Fibroblast of lung (primary cell): Measurements from ENCODE around the gene CALML4.

Source experiments
- EZH2 ChIP-seq: IDR thresholded peaks from 2 replicates; pipeline ENCODE4 v1.5.1; 2012; ENCODE audit warnings: low read length, control low read depth, mild to moderate bottlenecking; ENCODE audit errors: missing control alignments
- TF ChIP-seq, protein P1 (sequence below), 2 donors: IDR thresholded peaks in 1 of 2; conservative IDR thresholded peaks in 1 of 2; 1 replicate in 1 of 2; 2 replicates in 1 of 2; pipeline ENCODE4 v1.5.1; 2011 to 2012; ENCODE audit warnings: low read length in 2 of 2, control low read depth in 1 of 2, inconsistent platforms in 1 of 2, low read depth in 1 of 2, mild to moderate bottlenecking in 1 of 2

DNA sequence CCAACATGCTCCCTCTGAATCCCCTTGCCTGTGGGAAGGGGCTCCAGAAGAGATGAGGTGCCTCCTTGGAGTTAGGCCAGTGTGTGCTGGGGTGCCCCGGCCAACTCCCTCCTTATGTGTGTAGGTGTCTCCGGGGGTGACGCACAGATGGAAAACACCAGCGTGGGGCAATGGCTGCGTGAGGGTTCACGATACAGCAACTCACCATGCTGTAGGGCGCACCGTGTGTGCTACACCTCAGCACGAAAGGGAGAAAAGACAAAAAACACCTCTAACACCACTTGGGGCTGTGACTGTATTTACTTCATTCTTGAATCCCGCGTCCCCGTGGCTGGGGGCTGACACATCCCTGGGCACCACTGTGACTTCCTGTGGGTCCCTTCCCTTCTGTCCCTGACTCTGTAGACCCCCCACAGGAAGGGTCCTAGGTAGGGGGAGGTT, 1.6 kb upstream of the CALML4 start:
- TF ChIP-seq, protein P1, sequence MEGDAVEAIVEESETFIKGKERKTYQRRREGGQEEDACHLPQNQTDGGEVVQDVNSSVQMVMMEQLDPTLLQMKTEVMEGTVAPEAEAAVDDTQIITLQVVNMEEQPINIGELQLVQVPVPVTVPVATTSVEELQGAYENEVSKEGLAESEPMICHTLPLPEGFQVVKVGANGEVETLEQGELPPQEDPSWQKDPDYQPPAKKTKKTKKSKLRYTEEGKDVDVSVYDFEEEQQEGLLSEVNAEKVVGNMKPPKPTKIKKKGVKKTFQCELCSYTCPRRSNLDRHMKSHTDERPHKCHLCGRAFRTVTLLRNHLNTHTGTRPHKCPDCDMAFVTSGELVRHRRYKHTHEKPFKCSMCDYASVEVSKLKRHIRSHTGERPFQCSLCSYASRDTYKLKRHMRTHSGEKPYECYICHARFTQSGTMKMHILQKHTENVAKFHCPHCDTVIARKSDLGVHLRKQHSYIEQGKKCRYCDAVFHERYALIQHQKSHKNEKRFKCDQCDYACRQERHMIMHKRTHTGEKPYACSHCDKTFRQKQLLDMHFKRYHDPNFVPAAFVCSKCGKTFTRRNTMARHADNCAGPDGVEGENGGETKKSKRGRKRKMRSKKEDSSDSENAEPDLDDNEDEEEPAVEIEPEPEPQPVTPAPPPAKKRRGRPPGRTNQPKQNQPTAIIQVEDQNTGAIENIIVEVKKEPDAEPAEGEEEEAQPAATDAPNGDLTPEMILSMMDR (conservative IDR thresholded peaks at IDR 0.05 in 1 of 2, IDR thresholded peaks at IDR 0.05 in 1 of 2; ENCODE audit: low read depth in 1 of 2, low read length in 2 of 2), result no peak
- TF ChIP-seq EZH2, result no peak
